Measurements from ENCODE around the gene PADI1.

PADI1 gene

GRCh38 chr1:17232759-17233661 is 28.1 kb downstream of the PADI1 start:
- DNase-seq (ENCODE audit: low read depth in 2 of 2): peak; percentile 47 to 86
- TF ChIP-seq CTCF (IDR thresholded peaks at IDR 0.05; ENCODE audit: low read depth, low read length): no peak
- no peak overlapping the region for H3K4me3 ChIP-seq (replicated peaks in 1 of 2; ENCODE audit: low read depth in 2 of 2, low read length in 2 of 2)

DNA sequence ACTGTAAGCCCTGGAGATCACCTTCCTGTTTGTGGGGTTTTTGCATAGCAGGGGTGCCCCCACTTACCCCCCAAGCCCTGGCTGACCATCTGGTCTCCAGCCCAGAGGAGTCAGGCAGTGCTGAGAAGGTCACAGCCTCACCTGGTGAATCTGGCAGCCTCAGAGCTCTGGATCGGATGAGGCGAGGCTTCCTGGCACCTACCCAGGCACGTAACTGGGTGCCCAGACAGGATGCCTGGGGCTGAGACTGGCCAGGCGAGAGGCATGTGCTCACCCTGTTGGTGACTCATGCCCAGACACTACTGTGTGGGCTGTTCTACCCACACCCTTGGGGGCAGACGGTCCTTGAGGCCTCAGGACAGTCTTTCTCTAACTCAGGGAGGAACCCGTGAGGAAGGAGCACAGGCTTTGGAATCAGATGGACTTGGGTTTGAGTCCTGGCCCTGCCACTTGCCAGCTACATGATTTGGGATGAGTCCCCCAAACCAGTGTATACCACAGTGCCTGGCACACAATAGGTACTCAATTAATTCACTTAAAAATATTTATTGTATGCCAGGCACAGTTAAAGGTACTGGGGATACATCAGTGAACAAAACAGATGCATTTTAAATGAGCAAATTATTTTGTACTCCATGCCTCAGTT is 28.9 kb downstream of the PADI1 start:
- peak; percentile 81 to 94 for DNase-seq (ENCODE audit: low read depth in 2 of 2)
- TF ChIP-seq CTCF (IDR thresholded peaks at IDR 0.05; ENCODE audit: low read depth, low read length): no peak
- no peak overlapping the region for H3K4me3 ChIP-seq (replicated peaks in 1 of 2; ENCODE audit: low read depth in 2 of 2, low read length in 2 of 2)

DNA sequence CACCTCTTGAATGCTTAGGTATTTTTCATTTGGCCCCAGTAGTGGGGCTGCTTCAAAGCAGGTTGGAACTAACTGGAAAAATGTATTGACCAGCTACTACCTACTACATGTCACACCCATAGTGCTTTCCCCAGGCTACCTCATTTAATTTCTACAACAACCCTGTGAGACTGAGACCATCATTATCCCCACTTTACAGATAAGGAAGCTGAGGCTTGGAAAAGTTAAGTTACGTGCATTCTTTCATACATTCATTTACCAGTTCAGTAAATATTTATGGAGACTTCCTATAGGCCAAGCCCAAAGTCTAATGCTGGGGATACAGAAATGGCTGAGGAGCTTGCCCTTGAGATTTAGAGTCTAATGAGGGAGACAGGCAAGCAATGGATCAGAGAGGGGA is 29.5 kb downstream of the PADI1 start:
- TF ChIP-seq CTCF (IDR thresholded peaks at IDR 0.05; ENCODE audit: low read depth, low read length): no peak
- H3K4me3 ChIP-seq (replicated peaks in 1 of 2; ENCODE audit: low read depth in 2 of 2, low read length in 2 of 2): no peak overlapping the region
- no peak for DNase-seq (ENCODE audit: low read depth in 2 of 2)

DNA sequence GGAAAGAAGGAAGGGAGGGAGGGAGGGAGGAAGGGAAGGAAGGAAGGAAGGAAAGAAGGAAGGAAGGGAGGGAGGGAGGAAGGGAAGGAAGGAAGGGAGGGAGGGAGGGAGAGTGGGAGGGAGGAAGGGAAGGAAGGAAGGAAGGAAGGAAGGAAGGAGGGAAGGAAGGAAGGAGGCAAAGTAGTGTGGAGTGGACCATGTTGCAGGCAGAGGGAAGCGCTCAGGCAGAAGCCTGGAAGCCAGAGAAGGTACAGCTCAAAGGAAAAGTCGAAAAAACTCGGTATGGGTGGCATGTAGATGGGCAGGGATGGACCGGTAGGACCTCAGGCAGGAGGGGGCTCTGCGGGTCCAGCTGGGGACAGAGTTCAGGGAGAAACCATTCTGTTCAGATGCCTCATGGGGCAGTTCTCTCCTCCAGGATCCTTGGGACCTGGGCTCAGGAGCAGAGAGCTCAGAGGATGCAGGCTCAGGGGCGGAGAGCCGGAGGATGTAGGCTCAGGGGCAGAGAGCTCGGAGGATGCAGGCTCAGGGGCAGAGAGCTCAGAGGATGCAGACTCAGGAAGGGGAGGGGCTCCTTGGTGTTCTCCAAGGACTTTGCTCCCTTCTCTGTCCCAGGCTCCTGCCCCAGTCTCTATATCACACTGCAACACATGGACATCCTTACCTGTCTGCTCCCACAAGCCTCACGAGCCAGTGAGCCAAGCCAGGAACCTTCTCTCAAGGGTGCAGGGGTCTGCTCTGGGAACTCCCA is 30.4 kb downstream of the PADI1 start:
- no peak overlapping the region for H3K4me3 ChIP-seq (replicated peaks in 1 of 2; ENCODE audit: low read depth in 2 of 2, low read length in 2 of 2)
- DNase-seq (ENCODE audit: low read depth in 2 of 2): no peak
- no peak for TF ChIP-seq CTCF (IDR thresholded peaks at IDR 0.05; ENCODE audit: low read depth, low read length)

- DNase-seq (ENCODE audit: low read depth in 2 of 2): peak; percentile 87 to 92
- TF ChIP-seq CTCF (IDR thresholded peaks at IDR 0.05; ENCODE audit: low read depth, low read length): peak; percentile 72
- no peak overlapping the region for H3K4me3 ChIP-seq (replicated peaks in 1 of 2; ENCODE audit: low read depth in 2 of 2, low read length in 2 of 2)
Observed at GRCh38 chr1:17236779-17237560, 32.0 kb downstream of the PADI1 start.

DNA sequence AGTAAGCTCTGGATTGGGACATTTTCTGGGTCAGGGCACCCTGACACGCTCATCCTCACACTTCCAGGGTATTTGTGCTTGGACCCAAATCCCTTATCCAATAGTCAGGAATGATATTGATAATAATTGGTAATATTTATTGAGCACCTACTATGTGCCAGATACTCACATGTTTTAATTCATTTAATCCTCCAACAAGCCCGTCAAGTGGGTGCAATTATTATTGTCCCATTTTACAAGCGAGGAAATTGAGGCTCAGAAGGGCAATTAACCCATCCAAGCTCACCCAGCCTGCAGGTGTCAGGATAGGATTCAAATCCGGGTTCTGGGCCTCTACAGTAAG is 32.6 kb downstream of the PADI1 start:
- H3K4me3 ChIP-seq (replicated peaks in 1 of 2; ENCODE audit: low read depth in 2 of 2, low read length in 2 of 2): no peak overlapping the region
- no peak for DNase-seq (ENCODE audit: low read depth in 2 of 2)
- TF ChIP-seq CTCF (IDR thresholded peaks at IDR 0.05; ENCODE audit: low read depth, low read length): no peak

Measured in cardiac fibroblast (primary cell).